Iris pigment epithelial cell (primary cell): ENCODE data around the gene FKTN.

Experiments
- DNase-seq: peaks from one replicate; pipeline ENCODE4 v3.0.0-alpha.2; 2011; ENCODE audit warnings: low read depth

FKTN gene

GRCh38 chr9:105633411-105633810 lies 75.5 kb downstream of the FKTN start:
- DNase-seq: no peak

- DNase-seq: peak; percentile 47
Observed at GRCh38 chr9:105636331-105636730, 78.4 kb downstream of the FKTN start.

GRCh38 chr9:105637787-105638395 lies 80.0 kb downstream of the FKTN start:
- DNase-seq: peak; percentile 18

- DNase-seq: no peak
Observed at GRCh38 chr9:105639936-105640335, 82.0 kb downstream of the FKTN start.

- DNase-seq: no peak
Observed at GRCh38 chr9:105643795-105644194, 85.9 kb downstream of the FKTN start.

GRCh38 chr9:105646879-105647594 lies 89.1 kb downstream of the FKTN start:
- no peak for DNase-seq

GRCh38 chr9:105647595-105648349 lies 89.8 kb downstream of the FKTN start:
- peak; percentile 29 for DNase-seq

- no peak for DNase-seq
Observed at GRCh38 chr9:105651806-105652205, 93.9 kb downstream of the FKTN start.

GRCh38 chr9:105656131-105656921 lies 98.4 kb downstream of the FKTN start:
- DNase-seq: peak; percentile 4

- no peak for DNase-seq
Observed at GRCh38 chr9:105658351-105658750, 100.4 kb downstream of the FKTN start.

- DNase-seq: no peak
Observed at GRCh38 chr9:105661011-105661410, 103.1 kb downstream of the FKTN start.

GRCh38 chr9:105662184-105663104 lies 104.5 kb downstream of the FKTN start, which contains the start of gene TAL2:
TSS of gene TAL2 (plus strand) at chr9:105662457. CDS start at chr9:105662497, 40 bp downstream.
- no peak for DNase-seq

GRCh38 chr9:105663914-105664313 lies 106.0 kb downstream of the FKTN start:
- DNase-seq: no peak

- DNase-seq: no peak
Observed at GRCh38 chr9:105667867-105668266, 109.9 kb downstream of the FKTN start.

- DNase-seq: no peak
Observed at GRCh38 chr9:105670315-105670714, 112.4 kb downstream of the FKTN start.

GRCh38 chr9:105670775-105671174 lies 112.8 kb downstream of the FKTN start:
- DNase-seq: no peak

- no peak for DNase-seq
Observed at GRCh38 chr9:105672711-105673234, 114.8 kb downstream of the FKTN start.

- no peak for DNase-seq
Observed at GRCh38 chr9:105673850-105674387, 116.0 kb downstream of the FKTN start.

- no peak for DNase-seq
Observed at GRCh38 chr9:105676351-105676923, 118.5 kb downstream of the FKTN start.

- no peak for DNase-seq
Observed at GRCh38 chr9:105678163-105678562, 120.2 kb downstream of the FKTN start.
